Activated T-cell treated with anti-CD3 and anti-CD28 coated beads for 1 hour (primary cell): Measurements from ENCODE around the gene ZC3HAV1.
"Not testable (repeated sequence)": the region's sequence is repeated elsewhere in the genome, so short reads cannot be mapped to it uniquely, and the experiment has no call there.

Experiments
- DNase-seq: peaks from one replicate; pipeline ENCODE4 v3.0.0-alpha.2; 2020; ENCODE audit warnings: low read depth

Gene ZC3HAV1

DNA sequence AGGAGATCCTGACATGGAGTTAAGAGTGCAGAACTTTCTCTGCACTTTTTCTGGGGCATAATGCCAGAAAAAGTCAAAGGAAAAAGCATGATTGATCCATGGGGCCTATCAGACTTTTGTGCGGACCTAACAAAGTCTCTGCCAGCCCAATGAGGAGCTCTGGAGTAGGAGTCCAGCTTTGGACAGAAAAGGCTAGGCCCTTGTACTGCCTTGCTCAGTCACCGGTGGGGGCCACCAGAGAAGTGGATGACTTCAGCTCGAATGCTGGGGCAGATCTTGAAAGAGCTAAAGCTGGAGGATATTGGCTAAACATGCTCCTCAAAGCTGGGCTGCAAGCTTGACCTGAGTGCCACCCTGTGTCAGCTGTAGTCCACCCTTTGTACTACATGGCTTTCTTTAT lies 2.8 kb upstream of the ZC3HAV1 start:
- no peak for DNase-seq

DNA sequence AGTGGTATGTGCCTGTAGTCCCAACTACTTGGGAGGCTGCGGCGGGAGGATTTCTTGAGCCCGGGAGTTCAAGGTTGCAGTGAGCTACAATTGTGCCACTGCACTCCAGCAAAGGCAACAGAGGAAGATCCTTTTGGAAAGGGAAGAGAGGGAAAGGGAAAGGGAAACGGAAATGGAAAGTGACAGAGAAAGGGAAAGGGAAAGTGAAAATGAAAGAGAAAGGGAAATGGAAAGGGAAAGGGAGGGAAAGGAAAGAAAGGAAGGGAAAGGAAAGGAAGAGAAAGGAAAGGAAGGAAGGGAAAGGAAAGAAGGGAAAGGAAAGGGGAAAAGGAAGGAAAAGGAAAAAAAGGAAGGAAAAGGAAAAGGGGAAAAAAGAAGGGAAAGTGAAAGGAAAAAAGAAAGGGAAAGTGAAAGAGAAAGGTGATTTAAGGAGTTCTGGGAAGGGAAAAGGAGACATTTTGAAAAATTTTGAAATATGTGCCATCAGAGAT lies 2.3 kb upstream of the ZC3HAV1 start:
- no peak for DNase-seq

DNA sequence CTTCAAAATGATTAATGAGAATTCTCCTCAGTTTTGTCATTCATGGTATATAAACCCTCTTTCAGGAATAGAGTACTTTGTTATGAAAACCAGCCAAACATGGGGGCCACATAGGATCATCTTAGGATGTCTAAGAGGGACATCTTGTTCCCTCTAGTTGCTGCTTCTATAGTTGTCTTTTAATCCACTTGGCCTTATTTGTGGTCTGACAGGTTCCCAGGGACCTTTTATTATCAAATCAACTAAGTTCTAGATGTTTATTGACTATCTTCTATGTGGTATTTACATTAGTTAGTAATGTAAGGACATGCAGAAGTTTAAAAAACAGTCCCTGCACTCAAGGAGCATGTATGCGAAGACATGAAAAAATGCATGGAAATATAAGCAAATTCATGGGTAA lies 1.6 kb upstream of the ZC3HAV1 start:
- DNase-seq: no peak

DNA sequence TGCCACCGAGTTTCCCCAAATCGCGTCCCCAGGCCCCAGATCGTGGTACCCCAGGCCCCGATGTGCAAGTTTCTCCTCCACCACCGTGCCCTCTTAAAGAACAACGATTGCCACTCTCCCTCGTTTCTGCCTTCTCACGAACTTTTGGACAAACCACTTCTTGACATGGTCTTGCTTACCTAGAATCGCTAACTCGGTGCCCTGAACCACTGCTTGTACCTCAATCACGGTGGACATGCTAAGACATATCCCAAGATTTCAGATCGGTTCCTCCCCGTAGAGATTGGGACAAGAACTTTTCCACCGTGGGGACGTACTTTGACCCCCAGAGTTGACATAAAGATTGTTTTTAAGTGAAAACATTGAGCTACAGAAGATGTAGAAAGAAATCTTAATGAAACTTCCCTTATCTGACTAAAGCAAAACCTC lies 477 bp upstream of the ZC3HAV1 start:
- DNase-seq: no peak

DNA sequence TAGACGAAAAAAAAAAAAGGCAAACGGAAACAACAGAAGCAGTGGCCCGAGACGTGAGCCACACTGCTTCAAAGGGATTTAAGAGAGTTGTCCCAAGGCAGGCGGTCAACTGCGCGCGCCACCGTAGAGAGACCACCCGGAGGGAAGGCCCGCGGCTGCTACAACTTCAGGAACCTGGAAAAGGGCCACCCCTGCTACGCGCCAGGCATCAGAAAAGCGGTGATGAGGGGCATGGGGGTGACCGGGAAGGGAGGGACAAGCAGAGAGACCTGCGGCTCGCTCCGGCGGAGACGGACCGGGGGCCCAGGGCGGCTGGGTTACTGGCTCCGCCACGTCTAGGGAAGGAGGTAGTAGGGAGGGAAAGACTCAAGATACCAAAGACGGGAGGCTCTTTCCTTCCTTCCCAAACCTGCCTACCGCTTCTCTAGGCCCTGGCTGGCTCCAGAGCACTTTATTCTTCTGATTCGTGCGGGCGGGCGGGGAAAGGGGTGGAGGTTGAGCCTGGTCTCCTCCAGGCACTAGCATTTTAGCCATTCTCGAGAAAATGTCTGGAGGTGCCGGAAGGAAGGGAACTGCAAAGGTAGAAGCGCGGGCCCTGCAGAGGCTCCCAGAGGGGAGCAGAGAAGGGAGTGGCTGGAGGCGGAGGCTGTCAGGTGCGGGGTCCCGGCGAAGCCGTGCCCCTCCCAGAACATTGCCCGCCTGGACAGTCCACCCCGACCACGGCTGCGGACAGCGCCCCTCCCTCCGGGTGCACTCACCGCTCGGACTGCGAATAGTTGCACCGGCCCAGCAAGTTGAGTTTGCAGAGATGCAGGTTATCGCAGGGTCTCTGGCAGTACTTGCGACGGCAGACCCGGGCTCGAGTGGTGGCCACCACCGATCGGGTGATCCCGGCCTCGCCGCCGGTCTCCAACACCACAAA lies 993 bp downstream of the ZC3HAV1 start:
- DNase-seq: no peak

DNA sequence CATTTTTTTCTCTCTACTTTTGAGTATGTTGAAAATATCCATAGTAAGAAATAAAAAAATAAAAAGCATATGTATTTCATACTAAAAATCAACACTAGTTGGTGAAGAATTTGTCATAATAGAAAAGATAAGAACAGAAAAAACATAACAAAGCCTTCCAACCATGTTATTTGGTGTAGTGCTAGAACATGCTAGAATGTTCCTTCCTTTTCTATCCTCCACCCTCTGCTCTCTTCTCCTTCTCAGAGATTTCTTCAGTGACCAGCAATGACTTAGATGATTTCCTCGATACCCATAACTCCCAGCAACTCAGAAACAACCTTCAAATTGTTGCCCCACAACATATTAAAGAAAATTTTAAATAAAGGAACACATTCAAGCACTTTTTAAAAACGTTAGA lies 2.6 kb downstream of the ZC3HAV1 start:
- DNase-seq: no peak

DNA sequence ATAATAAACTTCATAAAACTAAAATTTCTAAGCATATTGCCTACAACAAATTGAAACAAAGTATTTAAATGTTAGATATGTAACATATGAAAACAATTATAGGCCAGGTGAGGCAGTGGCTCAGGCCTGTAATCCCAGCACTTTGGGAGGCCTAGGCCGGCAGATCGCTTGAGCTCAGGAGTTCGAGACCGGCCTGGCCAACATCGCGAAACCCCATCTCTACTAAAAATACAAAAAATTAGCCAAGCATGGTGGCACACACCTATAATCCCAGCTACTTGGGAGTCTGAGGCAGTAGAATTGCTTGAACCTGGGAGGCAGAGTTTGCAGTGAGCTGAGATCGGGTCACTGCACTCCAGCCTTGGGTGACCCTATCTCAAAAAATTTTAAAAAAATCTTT lies 3.3 kb downstream of the ZC3HAV1 start:
- not testable (repeated sequence) for DNase-seq

DNA sequence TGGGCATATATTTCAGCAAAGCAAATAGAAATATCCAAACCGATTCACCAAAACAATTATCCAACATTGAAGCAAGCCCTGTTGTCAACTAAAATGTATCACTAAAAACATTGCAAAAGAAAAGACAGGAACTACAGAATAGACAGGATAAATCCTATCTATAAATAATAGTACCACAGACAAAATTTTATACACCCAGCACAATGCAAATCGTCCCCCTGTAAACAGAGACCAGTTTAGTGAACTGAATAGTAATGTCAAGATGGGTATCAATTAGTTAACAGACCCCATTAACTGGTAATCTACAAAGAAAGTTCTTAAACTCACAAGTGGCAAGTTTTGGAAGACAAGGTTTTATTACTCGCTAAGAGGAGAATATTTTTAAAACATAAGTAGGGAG lies 4.0 kb downstream of the ZC3HAV1 start:
- no peak for DNase-seq

DNA sequence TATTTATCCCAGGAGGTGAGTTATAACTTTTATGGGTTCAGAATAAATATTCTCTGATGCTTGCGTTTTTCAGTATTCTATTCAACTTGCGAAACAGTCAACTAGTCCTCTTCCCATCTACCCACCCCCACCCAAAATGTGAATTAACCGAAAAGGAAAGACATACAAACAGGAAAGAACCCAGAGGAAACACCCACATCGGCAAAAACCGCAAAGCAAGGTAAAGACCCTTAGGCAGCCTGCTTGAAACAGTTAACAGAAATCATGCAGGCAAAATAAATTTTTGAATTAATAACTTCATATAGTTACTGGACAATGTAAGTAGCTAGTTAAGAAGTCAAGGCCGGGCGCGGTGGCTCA lies 5.4 kb downstream of the ZC3HAV1 start:
- no peak for DNase-seq

DNA sequence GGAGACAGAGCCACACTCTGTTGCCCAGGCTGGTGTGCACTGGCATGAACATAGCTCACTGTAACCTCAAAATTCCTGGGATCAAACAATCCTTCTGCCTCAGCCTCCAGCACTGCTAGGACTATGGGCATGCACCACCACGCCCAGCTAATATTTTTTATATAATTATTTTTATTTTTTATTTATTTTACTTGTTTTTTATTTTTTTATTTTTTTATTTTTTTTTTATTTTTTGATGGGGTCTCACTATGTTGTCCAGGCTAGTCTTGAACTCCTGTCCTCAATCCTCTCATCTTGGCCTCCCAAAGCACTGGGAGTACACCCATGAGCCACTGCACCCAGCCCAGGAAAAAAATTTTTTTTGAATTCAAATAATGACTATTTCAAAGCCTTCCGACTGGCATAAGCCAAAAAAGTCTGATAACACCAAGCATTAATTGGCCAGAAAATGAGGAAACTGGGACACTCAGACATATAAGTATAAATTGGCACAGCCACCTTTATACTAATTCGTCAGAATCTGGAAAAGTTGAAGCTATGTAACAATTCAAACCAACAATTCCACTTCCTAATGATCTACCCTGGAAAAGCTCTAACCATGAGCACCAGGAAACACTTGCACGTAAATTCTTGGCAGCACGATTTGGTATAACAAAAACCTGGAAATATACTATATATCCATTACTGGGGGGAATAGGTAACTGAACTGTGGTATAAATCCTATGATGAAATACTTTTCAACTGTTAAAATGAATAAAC lies 6.3 kb downstream of the ZC3HAV1 start:
- no peak for DNase-seq

DNA sequence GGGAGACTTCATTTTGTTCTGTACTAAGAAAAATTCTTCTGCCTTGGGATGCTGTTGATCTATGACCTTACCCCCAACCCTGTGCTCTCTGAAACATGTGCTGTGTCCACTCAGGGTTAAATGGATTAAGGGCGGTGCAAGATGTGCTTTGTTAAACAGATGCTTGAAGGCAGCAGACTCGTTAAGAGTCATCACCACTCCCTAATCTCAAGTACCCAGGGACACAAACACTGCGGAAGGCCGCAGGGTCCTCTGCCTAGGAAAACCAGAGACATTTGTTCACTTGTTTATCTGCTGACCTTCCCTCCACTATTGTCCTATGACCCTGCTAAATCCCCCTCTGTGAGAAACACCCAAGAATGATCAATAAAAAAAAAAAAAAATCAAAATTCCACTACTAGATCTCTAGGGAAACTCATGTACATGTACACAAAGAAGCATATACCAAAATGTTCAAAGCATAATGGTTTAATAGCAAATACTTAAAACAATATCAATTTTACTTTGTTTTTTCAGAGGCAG lies 7.8 kb downstream of the ZC3HAV1 start:
- not testable (repeated sequence) for DNase-seq

DNA sequence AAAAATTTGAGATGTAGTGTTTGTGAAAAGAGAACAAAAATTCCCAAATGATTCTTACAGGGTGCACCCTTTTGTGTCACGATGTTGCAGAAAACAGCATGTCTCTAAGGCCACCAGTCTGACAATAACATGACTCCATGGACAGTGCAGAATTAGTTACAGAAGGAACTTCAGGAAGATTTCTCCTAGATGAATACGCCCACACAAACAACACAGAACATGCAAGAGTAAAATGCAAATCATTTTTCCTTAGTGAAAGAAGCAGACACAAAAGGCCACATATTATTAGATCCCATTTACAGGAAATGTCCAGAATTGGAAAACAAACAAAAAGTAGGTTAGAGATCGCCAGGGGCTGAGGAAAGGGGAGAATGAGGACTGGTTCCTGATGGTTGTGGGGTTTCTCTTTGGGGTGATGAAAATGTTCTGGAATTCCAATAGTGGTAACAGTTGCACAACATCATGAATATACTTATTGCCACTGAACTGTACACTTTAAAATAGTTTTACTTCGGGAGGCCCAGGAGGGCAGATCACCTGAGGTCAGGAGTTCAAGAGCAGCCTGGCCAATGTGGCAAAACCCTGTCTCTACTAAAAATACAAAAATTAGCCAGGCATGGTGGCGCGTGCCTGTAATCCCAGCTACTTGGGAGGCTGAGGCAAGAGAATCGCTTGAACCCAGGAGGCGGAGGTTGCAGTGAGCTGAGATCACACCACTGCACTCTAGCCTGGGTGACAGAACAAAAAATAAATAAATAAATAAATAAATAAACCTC lies 10.2 kb downstream of the ZC3HAV1 start:
- DNase-seq: no peak

DNA sequence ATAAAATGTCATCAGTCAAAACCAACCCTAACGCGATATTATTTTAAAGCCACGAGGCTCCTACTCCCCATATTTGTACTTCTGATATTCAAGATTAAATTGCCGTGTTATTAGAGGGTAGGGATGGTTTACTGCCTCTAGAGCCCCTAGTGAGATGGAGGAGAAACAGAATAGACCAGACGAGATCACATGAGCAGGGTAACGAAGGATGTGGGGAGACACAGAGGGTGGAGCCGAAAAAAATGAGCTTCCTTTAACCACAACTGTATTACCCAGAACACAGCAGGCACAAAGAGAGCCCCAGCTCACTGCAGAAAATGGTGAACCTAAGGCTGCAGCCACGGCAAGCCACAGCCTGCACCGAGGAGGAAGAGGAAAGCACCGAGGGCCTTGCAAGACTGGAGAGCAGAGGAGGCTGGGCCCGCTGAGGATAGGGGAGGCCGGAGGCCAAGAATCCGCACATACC lies 14.3 kb downstream of the ZC3HAV1 start:
- DNase-seq: peak; percentile 52

DNA sequence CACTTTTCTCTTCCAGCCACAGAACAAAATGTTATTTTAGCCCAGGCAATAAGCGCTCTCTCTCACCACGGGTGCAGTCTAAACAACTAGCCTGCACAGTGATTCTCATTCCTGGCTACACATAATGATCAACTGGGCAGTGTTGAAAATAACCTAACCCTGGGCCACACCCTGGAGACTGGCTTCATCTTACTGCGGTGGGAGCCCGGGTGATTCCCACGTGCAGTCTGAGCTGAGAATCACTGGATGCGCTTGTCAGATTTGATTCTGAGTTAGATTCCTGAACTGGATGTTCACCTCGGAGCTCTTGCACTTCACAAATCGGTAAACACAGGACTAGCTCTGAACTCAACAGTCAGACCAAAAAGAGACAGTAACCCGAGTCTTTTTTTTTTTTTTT lies 14.9 kb downstream of the ZC3HAV1 start:
- no peak for DNase-seq

DNA sequence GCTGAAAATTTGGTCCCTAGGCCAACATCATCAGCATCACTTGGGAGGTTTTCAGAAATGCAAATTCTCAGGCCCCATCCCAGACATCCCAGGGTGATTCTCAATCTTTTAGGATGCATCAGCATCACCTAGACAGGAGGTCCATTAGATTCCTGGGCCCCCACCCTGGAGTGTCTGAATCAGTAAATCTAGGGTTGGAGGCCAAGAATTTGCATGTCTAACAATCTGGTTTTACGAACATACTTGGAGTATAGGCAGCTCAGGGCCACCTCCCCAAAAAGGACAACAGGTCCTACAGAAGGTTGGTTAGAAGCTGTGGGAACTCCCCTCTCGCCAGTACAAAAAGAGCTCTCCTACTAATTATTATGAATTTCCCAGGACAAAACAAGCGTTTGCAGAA lies 15.5 kb downstream of the ZC3HAV1 start:
- no peak for DNase-seq

DNA sequence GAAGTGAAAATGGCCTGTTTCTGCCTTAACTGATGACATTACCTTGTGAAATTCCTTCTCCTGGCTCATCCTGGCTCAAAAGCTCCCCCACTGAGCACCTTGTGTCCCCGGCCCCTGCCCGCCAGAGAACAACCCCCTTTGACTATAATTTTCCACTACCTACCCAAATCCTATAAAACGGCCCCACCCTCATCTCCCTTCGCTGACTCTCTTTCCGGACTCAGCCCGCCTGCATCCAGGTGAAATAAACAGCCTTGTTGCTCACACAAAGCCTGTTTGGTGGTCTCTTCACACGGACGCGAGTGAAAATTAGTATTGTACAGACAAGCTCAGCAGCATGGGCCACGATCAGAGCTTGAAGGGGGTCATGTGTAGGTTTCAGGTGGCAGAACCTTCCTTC lies 16.0 kb downstream of the ZC3HAV1 start:
- DNase-seq: not testable (repeated sequence)

DNA sequence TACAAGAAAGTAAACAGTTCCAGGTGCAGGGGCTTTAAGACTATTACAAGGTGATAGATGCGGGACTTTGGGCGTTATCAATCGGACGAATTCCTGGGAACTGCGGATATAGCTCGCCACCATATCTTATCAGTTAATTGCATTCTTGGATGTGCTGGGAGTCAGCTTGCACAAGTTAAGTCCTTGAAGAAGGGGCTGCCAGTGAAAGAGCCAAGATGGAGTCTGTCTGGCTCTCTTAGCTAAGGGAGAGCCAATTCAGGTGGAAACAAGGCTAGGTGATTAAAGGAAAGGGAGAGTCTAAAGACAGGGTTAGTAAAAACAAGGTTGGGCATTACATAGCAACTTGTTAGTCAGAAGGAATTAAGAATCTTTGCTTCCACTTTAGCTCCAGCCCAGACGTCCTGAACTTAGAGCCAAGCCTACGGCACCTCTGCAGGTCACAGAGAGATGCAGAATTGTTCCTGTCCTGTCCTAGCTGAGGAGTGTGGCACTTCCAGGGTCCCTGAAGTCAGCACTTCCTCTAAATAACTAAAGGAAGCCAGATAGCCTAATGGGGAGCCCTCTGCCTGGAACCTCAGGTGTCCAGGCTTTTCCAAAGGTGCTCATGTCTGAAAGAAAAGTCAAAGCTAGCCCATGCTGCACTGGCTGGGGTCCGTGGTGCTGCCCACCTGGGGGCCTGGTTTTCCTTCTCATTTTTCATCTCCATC lies 17.3 kb downstream of the ZC3HAV1 start:
- DNase-seq: no peak

DNA sequence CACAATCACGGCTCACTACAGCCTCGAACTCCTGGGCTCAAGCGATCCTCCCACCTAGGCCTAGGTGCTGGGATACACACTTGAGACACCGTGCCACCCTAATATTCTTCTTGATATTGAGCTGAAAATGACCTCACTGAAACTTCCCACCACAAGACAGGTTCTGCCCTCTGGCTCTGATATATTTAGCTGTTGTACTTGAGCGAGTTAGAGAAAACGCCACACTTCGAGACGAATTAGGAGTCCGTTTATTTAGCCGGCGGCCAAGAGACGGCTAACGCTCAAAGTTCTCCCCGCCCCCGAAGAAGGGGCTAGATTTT lies 17.9 kb downstream of the ZC3HAV1 start:
- DNase-seq: no peak

DNA sequence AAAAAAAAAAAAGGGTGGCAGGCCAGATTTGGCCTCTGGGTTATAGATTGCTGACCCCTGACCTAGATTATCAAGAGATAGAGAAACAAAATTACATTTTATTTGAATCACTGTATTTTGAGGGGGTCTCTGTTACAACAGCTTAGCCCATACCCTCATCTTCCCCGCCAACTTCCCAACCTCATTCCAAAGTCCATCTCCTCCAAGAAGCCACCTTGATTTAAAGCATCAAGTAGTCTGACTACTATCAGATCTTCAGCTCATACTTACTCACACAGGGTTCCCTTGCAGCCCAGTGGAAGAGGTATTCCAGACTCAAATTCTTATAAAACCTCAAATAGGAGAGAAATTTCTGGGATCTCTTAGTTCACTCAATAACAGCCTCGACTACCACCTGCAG lies 20.4 kb downstream of the ZC3HAV1 start:
- no peak for DNase-seq

DNA sequence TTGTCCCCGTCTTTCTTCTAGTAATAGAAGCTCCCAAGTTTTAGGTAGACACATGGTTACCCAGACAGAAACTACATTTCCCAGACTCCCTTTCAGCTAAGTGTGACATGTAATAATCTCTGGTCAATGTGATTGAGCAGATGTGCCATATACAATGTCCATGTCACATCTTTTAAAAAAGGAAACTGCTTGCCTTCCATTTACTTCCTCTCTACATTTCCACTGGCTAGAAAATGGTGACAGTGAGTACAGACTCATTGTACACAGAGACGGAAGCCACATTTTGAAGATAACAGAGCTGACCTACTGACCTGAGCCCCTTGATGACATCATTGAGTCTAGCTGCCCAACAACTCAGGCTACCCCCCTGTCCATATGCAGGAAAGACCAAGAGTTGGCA lies 21.3 kb downstream of the ZC3HAV1 start:
- DNase-seq: no peak

DNA sequence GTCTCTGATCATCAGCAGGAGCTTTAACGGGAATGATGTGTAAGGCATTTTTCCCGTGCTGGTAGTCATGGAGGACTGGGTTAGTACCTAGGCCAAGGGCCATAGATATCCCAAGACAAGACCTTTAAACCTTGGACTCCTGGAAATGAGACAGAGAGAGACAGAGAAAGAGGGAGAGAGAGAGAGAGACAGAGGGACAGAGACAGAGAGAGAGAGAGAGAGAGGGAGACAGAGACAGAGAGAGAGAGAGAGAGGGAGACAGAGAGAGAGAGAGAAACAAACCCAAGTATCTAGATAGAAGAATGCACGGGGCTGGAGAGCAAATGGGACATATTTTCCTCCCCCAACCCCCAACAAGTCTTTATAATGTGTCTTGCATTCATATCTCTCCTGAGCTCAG lies 22.3 kb downstream of the ZC3HAV1 start:
- no peak for DNase-seq

DNA sequence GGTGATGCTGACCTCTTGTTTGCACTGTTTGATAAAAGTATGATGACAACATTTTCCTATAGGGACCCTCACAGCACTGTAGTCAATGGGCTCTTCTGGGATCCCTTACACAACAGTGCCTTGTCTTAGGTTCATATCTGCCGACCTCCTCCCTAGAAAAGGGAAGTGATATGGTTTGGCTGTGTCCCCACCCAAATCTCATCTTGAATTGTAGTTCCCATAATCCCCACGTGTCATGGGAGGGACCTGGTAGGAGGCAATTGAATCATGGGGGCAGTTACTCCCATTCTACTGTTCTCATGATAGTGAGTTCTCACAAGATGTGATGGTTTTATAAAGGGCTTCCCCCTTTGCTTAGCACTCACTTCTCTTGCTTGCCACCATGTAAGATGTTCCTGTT lies 23.1 kb downstream of the ZC3HAV1 start:
- no peak for DNase-seq
